Parathyroid adenoma (tissue), 2 donors: ENCODE results near the gene ARMH1.
A peak's percentile ranks its signal among the peaks of the same experiment; 100 is the strongest.

Source experiments
- H2AFZ ChIP-seq: fragments of 300-600 bp; sonication (generic); one replicate; pipeline ENCODE4 v1.7.0; 2017; ENCODE audit warnings: antibody characterized with exemption, mild to moderate bottlenecking
- H3K27ac ChIP-seq: fragments of 300-600 bp; sonication (generic); one replicate; pipeline ENCODE4 v1.7.0; 2017
- H3K27me3 ChIP-seq: fragments of 300-600 bp; sonication (generic); one replicate; pipeline ENCODE4 v1.7.0; 2017; ENCODE audit warnings: low read length; ENCODE audit not compliant: control insufficient read depth, insufficient read depth
- H3K36me3 ChIP-seq: fragments of 300-600 bp; sonication (generic); one replicate; pipeline ENCODE4 v1.7.0; 2017; ENCODE audit warnings: low read length; ENCODE audit not compliant: control insufficient read depth, insufficient read depth
- H3K4me1 ChIP-seq: fragments of 300-600 bp; sonication (generic); one replicate; pipeline ENCODE4 v1.7.0; 2017; ENCODE audit warnings: control low read depth
- H3K4me2 ChIP-seq: fragments of 300-600 bp; sonication (generic); one replicate; pipeline ENCODE4 v1.7.0; 2017; ENCODE audit warnings: low read length
- H3K4me3 ChIP-seq: fragments of 300-600 bp; sonication (generic); one replicate; pipeline ENCODE4 v1.7.0; 2017; ENCODE audit warnings: low read depth, low read length
- H3K79me2 ChIP-seq: fragments of 300-600 bp; sonication (generic); one replicate; pipeline ENCODE4 v1.7.0; 2017; ENCODE audit warnings: control low read depth
- H3K9ac ChIP-seq: fragments of 300-600 bp; sonication (generic); one replicate; pipeline ENCODE4 v1.7.0; 2017; ENCODE audit warnings: mild to moderate bottlenecking
- H3K9me3 ChIP-seq: fragments of 300-600 bp; sonication (generic); one replicate; pipeline ENCODE4 v1.7.0; 2017; ENCODE audit warnings: low read length; ENCODE audit not compliant: control insufficient read depth
- TF ChIP-seq, protein P1 (sequence below): fragments of 300-600 bp; sonication (generic); IDR thresholded peaks from one replicate; pipeline ENCODE4 v1.7.0; 2017; ENCODE audit warnings: antibody characterized with exemption, mild to moderate bottlenecking
- donor health status: primary hyperparathyroidism.

The ARMH1 gene

DNA sequence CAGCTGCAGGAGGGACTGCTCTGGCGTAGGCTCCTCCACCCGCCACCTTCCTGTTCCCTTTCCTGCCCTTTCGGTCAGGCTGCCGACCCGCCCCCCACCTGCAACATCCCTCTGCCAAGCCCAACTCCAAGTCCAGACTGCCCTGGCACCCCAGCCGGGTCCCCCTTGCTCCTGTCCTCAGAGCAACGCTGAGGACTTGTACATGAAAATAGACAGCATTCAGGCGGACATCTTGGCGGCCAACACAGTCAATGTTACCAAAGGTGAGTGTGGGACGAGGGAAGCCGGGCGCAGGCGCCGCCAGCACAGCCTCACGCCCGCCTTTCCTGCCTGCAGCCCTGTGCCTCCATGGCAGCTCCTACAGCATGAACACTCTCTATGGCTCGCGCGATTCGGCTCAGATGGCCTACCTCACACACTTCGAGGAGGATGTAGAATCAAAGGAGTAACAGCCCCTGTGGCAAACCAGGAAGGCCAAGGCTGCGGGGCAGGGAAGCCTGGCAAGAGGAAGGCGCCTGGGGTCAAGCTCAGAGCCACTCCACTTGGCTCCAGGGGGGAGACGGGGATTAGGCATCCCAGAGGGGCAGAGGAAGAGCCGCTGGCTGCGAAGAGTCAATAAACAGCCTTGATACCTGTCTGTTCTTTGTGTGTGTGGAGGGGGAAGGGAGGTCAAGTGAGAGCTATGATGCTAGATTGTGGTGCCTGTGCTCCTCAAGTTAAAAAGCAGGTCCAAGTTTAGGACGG is 50.6 kb downstream of the ARMH1 start:
- Histone ChIP-seq H3K36me3 (no peaks in the 10 kb centered on the region), H3K4me3 (no peak overlapping the region), H3K9ac (no peak overlapping the region), H3K4me2 (no peak overlapping the region), H2AFZ (no peak overlapping the region), H3K9me3 (no peaks in the 10 kb centered on the region), H3K27me3 (no peaks in the 10 kb centered on the region), H3K4me1 (no peaks in the 10 kb centered on the region), H3K79me2 (no peaks in the 10 kb centered on the region), H3K27ac (no peak overlapping the region)
- TF ChIP-seq, protein P1, sequence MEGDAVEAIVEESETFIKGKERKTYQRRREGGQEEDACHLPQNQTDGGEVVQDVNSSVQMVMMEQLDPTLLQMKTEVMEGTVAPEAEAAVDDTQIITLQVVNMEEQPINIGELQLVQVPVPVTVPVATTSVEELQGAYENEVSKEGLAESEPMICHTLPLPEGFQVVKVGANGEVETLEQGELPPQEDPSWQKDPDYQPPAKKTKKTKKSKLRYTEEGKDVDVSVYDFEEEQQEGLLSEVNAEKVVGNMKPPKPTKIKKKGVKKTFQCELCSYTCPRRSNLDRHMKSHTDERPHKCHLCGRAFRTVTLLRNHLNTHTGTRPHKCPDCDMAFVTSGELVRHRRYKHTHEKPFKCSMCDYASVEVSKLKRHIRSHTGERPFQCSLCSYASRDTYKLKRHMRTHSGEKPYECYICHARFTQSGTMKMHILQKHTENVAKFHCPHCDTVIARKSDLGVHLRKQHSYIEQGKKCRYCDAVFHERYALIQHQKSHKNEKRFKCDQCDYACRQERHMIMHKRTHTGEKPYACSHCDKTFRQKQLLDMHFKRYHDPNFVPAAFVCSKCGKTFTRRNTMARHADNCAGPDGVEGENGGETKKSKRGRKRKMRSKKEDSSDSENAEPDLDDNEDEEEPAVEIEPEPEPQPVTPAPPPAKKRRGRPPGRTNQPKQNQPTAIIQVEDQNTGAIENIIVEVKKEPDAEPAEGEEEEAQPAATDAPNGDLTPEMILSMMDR = no peak

DNA sequence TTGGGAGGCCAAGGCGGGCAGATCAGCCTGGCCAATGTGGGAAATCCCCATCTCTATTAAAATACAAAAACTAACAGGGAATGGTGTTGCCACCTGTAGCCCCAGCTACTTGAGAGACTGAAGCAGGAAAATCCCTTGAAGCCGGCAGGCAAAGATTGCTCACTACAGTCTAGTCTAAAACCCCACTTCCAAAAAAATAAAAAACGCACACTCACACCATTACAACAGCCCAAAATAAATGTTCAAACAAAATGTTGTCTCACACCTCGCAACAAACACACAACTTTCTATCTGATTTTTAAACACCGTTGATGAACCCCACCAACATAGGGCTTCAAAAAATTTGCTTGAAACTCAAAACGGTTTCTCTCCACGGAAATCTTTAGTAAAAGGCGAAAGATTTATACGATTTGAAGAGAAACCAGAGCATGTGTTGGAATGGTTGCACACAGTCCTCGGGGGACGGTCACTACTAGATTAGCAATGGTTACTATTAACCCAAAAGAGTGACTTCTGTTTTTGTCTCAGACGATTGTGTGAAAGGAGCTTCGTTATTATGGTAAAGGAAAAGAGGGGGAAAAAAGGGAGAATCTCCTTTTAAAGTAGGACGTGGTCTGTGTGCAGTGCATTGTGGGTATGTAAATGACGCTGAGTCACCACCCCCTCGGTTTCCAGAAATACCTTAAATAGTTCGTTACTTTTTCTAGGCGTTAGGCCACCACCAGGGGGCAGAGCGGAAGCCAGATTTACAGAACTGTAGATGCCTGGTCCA is 56.4 kb downstream of the ARMH1 start, which contains the start of gene RNU5D-1:
TSS of gene RNU5D-1 (minus strand) at position 430 of the 772 bp plus-strand sequence.
- Histone ChIP-seq H3K4me1 (peaks cover 2% of the 10 kb centered on the region), H2AFZ (peak within 1 kb of the TSS; percentile 74), H3K36me3 (no peaks in the 10 kb centered on the region), H3K4me3 (peak within 1 kb of the TSS; percentile 52), H3K27me3 (no peaks in the 10 kb centered on the region), H3K27ac (peak within 1 kb of the TSS; percentile 84), H3K4me2 (peak within 1 kb of the TSS; percentile 83), H3K9me3 (no peaks in the 10 kb centered on the region), H3K79me2 (no peaks in the 10 kb centered on the region), H3K9ac (no peak within 1 kb of the TSS)
- TF ChIP-seq, protein P1 = peak; percentile 39

DNA sequence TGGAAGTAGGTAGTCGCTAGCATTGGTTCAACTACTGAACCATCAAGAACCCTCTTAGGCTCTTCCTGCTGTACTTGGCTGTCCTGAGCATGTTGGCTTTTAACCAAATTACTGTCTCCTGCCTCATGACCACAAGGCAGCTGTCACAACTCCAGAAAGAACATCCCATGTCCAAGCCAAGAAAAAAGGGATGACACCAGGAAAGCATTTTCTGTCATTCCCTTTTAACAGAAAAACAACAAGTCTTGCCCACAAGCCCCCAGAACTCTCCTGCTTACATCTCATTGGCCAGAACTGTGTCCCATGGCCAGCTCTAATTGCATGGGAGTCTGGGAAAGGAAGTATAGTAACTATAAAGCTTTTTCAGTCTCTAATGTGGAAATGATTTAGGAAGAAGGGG is 58.9 kb downstream of the ARMH1 start:
- no peaks in the 10 kb centered on the region for H3K79me2 ChIP-seq
- H3K9ac ChIP-seq = no peak overlapping the region
- TF ChIP-seq, protein P1 = no peak
- H2AFZ ChIP-seq = no peak overlapping the region
- H3K9me3 ChIP-seq = no peaks in the 10 kb centered on the region
- H3K4me3 ChIP-seq = no peak overlapping the region
- H3K36me3 ChIP-seq = no peaks in the 10 kb centered on the region
- peaks cover 2% of the 10 kb centered on the region for H3K4me1 ChIP-seq
- no peak overlapping the region for H3K4me2 ChIP-seq
- H3K27me3 ChIP-seq = no peaks in the 10 kb centered on the region
- no peak overlapping the region for H3K27ac ChIP-seq

DNA sequence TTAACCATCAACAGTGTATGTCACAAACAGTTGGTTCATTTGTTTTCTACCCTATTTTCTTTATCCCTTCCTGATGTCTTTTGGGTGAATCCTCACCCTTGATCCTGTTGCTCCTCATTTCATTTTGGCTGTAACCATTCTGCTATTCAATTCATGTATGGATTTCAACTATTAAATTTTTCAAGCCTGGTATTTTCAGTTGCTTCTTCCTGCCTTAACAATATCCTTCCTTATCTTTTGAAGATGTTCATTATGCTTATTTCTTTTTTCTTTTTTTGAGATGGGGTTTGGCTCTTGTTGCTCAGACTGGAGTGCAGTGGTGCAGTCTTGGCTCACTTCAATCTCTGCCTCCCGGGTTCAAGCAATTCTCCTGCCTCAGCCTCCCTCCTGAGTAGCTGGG is 59.3 kb downstream of the ARMH1 start:
- Histone ChIP-seq H3K27ac (no peak overlapping the region), H3K27me3 (no peaks in the 10 kb centered on the region)
- TF ChIP-seq, protein P1 = no peak

More for the DNA sequence above, 59.3 kb downstream of the ARMH1 start:
- H3K4me3 ChIP-seq = no peak overlapping the region
- no peak overlapping the region for H3K9ac ChIP-seq
- no peak overlapping the region for H2AFZ ChIP-seq
- no peaks in the 10 kb centered on the region for H3K36me3 ChIP-seq
- H3K9me3 ChIP-seq = no peaks in the 10 kb centered on the region
- H3K4me2 ChIP-seq = no peak overlapping the region
- no peaks in the 10 kb centered on the region for H3K79me2 ChIP-seq
- peaks cover 2% of the 10 kb centered on the region for H3K4me1 ChIP-seq
